ENCODE data around the gene RNU6-1.

Gene RNU6-1

GRCh38 chr15:67859331-67859946 is 19.6 kb upstream of the RNU6-1 start:
- no peak for FAIRE-seq
- DNase-seq (ENCODE audit: low spot score): no peak

DNA sequence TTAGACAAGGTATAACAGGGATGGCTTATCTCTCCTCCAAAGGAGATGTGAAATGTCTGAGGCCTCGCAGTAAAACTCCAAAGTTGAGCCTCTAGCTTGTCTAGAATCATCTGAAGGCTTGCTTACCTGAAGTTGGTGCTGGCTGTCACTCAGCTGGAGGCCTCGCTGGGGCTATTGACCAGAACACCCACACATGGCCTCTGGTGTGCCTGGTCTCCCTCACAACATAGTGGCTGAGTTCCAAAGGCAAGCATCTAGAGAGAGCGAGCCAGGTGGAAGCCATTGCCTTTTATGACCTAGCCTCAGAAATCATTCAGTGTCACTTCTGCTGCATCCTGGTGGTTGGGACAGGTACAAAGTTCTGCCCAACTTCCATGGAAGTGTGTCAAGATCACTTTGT is 17.4 kb upstream of the RNU6-1 start:
- FAIRE-seq (no peak), DNase-seq (ENCODE audit: low spot score) (no peak)

DNA sequence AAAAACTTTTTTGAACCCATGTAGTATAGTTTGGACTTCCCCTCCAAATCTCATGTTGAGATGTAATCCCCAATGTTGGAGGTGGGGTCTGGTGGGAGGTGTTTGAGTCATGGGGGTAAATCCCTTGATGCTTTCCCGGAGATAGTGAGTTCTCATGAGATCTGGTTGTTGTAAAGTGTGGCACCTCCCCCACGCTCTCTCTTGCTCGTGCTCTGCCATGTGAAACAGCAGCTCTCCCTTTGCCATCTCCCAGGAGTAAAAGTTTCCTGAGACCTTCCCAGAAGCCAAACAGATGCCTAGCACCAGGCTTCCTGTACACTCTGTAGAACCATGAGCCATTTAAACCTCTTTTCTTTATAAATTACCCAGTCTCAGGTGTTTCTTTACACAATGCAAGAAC is 16.0 kb upstream of the RNU6-1 start:
- DNase-seq (ENCODE audit: low spot score) (no peak), FAIRE-seq (no peak)

GRCh38 chr15:67854358-67854757 is 14.5 kb upstream of the RNU6-1 start:
- FAIRE-seq (no peak), DNase-seq (ENCODE audit: low spot score) (no peak)

GRCh38 chr15:67853454-67853853 is 13.6 kb upstream of the RNU6-1 start:
- no peak for DNase-seq (ENCODE audit: low spot score)
- FAIRE-seq: no peak

DNA sequence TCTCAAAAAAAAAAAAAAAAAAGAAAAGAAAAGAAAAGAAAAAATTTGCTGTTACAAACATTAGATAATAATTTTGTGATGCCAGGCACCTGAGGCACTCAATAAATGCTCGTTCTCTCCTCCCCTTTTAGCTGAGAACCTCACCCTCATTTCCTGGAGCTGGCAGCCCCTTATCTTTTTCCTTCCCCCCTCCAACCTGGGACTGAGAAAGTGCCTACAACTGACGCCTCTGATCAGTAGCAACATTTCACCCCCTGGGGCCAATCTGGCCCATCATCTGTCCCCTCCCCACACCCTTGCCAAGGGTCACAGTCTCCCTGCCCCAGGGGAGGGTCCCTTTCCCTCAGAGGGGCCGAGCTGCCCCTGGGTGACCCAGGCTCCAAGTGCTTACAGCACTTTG is 12.6 kb upstream of the RNU6-1 start:
- FAIRE-seq (no peak), DNase-seq (ENCODE audit: low spot score) (no peak)

GRCh38 chr15:67850994-67851571 is 11.2 kb upstream of the RNU6-1 start:
- FAIRE-seq (no peak), DNase-seq (ENCODE audit: low spot score) (no peak)

- DNase-seq (ENCODE audit: low spot score) (no peak), FAIRE-seq (no peak)
These were observed 10.5 kb upstream of the RNU6-1 start for GRCh38 chr15:67850336-67850735.

DNA sequence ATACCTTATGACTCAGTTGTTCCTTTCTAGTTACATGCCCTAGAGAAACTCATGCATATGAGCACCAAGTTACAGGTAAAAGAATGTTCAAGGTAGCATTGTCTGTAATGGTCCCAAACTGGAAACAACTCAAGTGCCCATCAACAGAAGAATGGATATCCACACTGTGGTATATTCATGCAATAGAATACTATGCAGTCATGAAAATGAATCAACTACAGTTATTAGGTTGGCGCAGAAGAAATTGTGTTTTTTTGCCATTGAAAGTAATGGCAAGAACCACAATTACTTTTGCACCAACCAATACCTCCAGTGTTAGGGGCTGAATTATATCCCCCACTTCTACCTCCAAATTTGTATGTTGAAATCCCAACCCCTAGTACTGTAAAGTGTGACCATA is 9.7 kb upstream of the RNU6-1 start:
- FAIRE-seq (no peak), DNase-seq (ENCODE audit: low spot score) (no peak)

- FAIRE-seq: no peak
These were observed 6.1 kb upstream of the RNU6-1 start for GRCh38 chr15:67845974-67846373.

GRCh38 chr15:67843571-67844387 is 3.9 kb upstream of the RNU6-1 start:
- no peak for FAIRE-seq
- DNase-seq (ENCODE audit: low spot score): peak; percentile 75

More at GRCh38 chr15:67845974-67846373, 6.1 kb upstream of the RNU6-1 start:
- no peak for DNase-seq (ENCODE audit: low spot score)

DNA sequence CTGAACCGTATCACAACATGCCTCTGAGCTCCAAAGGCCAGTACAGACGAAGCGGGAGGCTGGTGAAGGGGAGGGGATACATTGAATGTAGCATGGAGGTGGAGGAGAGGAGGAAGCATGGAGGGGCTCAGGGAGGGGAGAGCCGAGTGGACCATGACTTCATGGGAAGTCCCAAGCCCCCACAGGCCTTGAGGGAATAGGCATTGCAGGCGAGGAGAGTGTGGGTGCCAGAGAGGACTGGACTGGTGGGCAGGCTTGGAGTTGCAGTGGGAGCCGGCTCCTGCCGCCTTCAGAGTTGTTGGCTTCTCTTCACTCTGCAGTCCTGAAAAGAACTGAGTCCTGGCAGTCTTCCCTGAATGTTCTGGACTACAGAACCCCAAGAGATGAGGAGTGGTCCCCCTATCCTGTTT is 3.3 kb upstream of the RNU6-1 start:
- no peak for FAIRE-seq
- DNase-seq (ENCODE audit: low spot score): no peak

- no peak for DNase-seq (ENCODE audit: low spot score)
- FAIRE-seq: no peak
These were observed 1.6 kb upstream of the RNU6-1 start for GRCh38 chr15:67841513-67841762.

GRCh38 chr15:67840749-67841512 is 1.1 kb upstream of the RNU6-1 start:
- FAIRE-seq (no peak), DNase-seq (ENCODE audit: low spot score) (no peak)

DNA sequence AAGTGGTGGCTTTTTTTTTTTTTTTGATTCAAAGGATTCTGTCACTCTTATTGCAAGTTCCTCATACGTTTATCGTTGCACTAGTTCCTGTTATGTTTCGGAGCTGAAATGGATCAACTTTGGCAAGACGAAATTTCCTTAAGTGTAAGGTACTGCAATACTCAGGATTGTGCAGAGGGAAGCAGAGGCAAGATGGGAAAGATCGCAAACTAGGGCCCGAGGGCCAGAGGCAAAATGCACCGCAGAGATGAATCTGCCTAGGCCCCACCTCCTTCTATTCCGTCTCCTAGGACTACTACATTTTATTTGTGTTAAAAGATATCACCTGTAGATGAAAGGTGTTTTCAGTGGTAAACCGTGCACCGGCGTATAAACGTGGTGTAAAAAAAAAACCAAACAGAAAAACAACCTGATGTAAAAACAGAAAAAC is 331 bp downstream of the RNU6-1 start:
- FAIRE-seq (no peak), DNase-seq (ENCODE audit: low spot score) (no peak)

- no peak for FAIRE-seq
- no peak for DNase-seq (ENCODE audit: low spot score)
These were observed 984 bp downstream of the RNU6-1 start for GRCh38 chr15:67838789-67839332.

GRCh38 chr15:67836955-67837354 is 2.9 kb downstream of the RNU6-1 start:
- FAIRE-seq (no peak), DNase-seq (ENCODE audit: low spot score) (no peak)

- FAIRE-seq: no peak
- DNase-seq (ENCODE audit: low spot score): no peak
These were observed 3.4 kb downstream of the RNU6-1 start for GRCh38 chr15:67836477-67836876.

GRCh38 chr15:67836134-67836455 is 3.8 kb downstream of the RNU6-1 start:
- no peak for DNase-seq (ENCODE audit: low spot score)
- FAIRE-seq: no peak

- no peak for FAIRE-seq
These were observed 4.3 kb downstream of the RNU6-1 start for GRCh38 chr15:67835297-67836133.

More at GRCh38 chr15:67835297-67836133, 4.3 kb downstream of the RNU6-1 start:
- DNase-seq (ENCODE audit: low spot score): no peak

All from RCC 7860 (cell line).